OCI-LY1 (cell line): Measurements from ENCODE around the gene LRSAM1.

Source experiments
- EZH2 ChIP-seq: fragments of 200-600 bp; sonication (generic), shearing (Covaris generic); IDR thresholded peaks from 2 replicates; pipeline ENCODE4 v1.8.0; 2017; ENCODE audit warnings: borderline replicate concordance, mixed run types, mild to moderate bottlenecking, antibody characterized with exemption, low read length, moderate library complexity, mixed read lengths
- TF ChIP-seq, protein P1 (sequence below): fragments of 200-600 bp; sonication (generic), shearing (Covaris generic); IDR thresholded peaks from 2 replicates; pipeline ENCODE4 v1.5.1; 2017; ENCODE audit warnings: mild to moderate bottlenecking, antibody characterized with exemption, low read length, moderate library complexity, mixed read lengths

DNA sequence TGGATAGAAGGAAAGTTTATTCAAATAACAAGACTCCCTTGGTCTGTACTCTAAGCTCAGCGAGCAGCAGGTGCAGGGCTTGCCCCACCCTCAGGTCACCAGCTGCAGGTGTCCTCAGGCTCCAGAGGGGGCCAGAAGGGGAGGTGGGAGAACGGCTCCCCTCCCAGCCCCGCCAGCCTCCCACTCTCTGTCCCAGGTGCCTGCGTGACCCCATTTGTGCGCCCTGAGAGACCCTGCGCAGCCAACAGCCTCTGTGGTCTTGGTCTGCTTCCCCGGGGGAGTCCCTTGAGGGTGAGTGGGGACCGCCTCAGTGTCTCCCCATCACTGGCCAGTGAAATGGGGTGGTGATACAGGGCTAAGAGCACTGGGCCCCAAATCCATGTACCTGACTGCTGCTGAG lies 98.4 kb downstream of the LRSAM1 start:
- TF ChIP-seq, protein P1, sequence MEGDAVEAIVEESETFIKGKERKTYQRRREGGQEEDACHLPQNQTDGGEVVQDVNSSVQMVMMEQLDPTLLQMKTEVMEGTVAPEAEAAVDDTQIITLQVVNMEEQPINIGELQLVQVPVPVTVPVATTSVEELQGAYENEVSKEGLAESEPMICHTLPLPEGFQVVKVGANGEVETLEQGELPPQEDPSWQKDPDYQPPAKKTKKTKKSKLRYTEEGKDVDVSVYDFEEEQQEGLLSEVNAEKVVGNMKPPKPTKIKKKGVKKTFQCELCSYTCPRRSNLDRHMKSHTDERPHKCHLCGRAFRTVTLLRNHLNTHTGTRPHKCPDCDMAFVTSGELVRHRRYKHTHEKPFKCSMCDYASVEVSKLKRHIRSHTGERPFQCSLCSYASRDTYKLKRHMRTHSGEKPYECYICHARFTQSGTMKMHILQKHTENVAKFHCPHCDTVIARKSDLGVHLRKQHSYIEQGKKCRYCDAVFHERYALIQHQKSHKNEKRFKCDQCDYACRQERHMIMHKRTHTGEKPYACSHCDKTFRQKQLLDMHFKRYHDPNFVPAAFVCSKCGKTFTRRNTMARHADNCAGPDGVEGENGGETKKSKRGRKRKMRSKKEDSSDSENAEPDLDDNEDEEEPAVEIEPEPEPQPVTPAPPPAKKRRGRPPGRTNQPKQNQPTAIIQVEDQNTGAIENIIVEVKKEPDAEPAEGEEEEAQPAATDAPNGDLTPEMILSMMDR, result no peak
- TF ChIP-seq EZH2, result no peak
